Activated B cell treated with CpG ODN at 0.5 μM for 24 hours (primary cell): ENCODE measurements around the gene KLF16. TPM values are rescaled to one million over a fixed set of nuclear protein-coding genes. Genes with fewer than 3 reads are reported as not detected.

ENCODE experiments used
- ATAC-seq: fragments of 200-7000 bp; cut with Tn5 transposase; one replicate; pipeline ENCODE4 v1.10.0; 2021; ENCODE audit warnings: low read depth, mild to moderate bottlenecking, moderate library complexity
- CTCF ChIA-PET: fragments of 350-600 bp; sonication (Branson Sonifier 250); formaldehyde crosslinking; loops from one replicate; lab custom pipeline; 2021; ENCODE audit warnings: antibody characterized with exemption; lab: Charles Lee
- POLR2A ChIA-PET: fragments of 350-600 bp; sonication (Branson Sonifier 250); formaldehyde crosslinking; loops from one replicate; lab custom pipeline; 2021; ENCODE audit warnings: antibody characterized with exemption; lab: Charles Lee
- DNase-seq: peaks from one replicate; pipeline ENCODE4 v3.0.0; 2022
- H3K27ac Mint-ChIP-seq: one replicate; pipeline ENCODE4 v1.8.0; 2020; ENCODE audit warnings: mixed read lengths
- H3K27me3 Mint-ChIP-seq: one replicate; pipeline ENCODE4 v1.8.0; 2021; ENCODE audit warnings: mixed read lengths
- H3K36me3 Mint-ChIP-seq: one replicate; pipeline ENCODE4 v1.8.0; 2021; ENCODE audit warnings: low read depth, mixed read lengths
- H3K4me1 Mint-ChIP-seq: one replicate; pipeline ENCODE4 v1.8.0; 2021; ENCODE audit warnings: mixed read lengths
- H3K4me3 Mint-ChIP-seq: one replicate; pipeline ENCODE4 v1.8.0; 2020; ENCODE audit warnings: mild to moderate bottlenecking, mixed read lengths
- H3K9me3 Mint-ChIP-seq: one replicate; pipeline ENCODE4 v1.8.0; 2020; ENCODE audit warnings: mixed read lengths
- intact Hi-C: fragments of 100-400 bp; cut with micrococcal nuclease; formaldehyde crosslinking; loops from one replicate; pipeline ENCODE4 v1.15.1; 2024
- total RNA-seq: library from RNA; stranded (reverse); gene quantifications from 2 replicates; pipeline ENCODE4 v1.2.3, GENCODE V29; 2022
- TF ChIP-seq, protein P1 (sequence below): fragments of 200-600 bp; IDR thresholded peaks from one replicate; pipeline ENCODE4 v1.8.0; 2022; ENCODE audit warnings: antibody characterized with exemption, mild to moderate bottlenecking

Gene KLF16
- total RNA-seq, 1 donor from 2014 or later: 25.2 TPM

DNA sequence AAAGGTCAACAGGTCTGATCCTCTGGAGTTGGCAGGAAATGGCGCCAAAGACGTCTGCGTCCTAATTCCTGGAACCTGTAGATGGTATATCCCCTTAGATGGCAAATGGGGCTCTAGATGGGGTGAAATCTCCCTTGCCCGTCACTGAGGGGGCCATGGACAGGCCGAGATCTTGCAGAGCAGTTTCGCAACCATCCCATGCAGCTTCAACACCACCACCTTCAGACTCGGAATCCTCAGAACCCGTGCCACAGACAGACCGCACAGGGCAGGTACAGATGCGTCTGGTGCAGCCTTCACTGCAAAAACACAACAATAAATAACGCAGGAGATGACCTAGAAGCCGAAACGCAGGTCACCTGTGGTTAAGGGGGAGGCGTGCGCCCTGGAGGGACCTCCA lies 32.8 kb downstream of the KLF16 start:
- CTCF ChIA-PET: no interaction called here
- POLR2A ChIA-PET: no interaction called here
- no peak for ATAC-seq

DNA sequence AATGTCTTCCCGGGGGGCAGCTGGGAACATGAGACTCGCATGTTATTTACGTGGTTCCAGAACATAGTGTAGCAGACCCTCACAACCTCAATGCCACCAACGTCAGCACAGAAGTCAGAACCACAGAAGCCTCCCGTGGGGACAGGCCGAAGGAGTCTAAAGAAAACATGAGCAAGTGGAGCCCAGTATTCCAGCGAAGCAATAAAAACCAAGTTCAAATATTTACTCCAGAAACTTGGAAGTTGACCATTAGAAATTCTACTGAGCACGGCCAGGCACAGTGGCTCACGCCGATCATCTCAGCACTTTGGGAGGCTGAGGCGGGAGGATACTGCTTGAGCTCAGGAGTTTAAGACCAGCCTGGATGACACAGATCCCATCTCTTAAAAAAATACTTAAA lies 33.4 kb downstream of the KLF16 start:
- Mint-ChIP-seq H3K9me3 (no peaks in the 10 kb centered on the region), H3K27ac (no peak overlapping the region), H3K27me3 (no peaks in the 10 kb centered on the region), H3K4me3 (no peak overlapping the region), H3K4me1 (peaks cover 5% of the 10 kb centered on the region), H3K36me3 (peaks cover 33% of the 10 kb centered on the region)
- DNase-seq (no peak), ATAC-seq (no peak)
- ChIA-PET POLR2A (no interaction called here), CTCF (interaction anchor here (0.8 kb wide), 1 partner anchor 284 kb away, joined by 3 read pairs; no protein-coding TSS in a partner anchor)
- intact Hi-C loops: no loop called here
- TF ChIP-seq, protein P1, sequence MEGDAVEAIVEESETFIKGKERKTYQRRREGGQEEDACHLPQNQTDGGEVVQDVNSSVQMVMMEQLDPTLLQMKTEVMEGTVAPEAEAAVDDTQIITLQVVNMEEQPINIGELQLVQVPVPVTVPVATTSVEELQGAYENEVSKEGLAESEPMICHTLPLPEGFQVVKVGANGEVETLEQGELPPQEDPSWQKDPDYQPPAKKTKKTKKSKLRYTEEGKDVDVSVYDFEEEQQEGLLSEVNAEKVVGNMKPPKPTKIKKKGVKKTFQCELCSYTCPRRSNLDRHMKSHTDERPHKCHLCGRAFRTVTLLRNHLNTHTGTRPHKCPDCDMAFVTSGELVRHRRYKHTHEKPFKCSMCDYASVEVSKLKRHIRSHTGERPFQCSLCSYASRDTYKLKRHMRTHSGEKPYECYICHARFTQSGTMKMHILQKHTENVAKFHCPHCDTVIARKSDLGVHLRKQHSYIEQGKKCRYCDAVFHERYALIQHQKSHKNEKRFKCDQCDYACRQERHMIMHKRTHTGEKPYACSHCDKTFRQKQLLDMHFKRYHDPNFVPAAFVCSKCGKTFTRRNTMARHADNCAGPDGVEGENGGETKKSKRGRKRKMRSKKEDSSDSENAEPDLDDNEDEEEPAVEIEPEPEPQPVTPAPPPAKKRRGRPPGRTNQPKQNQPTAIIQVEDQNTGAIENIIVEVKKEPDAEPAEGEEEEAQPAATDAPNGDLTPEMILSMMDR: no peak

More for the DNA sequence above, 32.8 kb downstream of the KLF16 start:
- Mint-ChIP-seq H3K27ac (no peak overlapping the region), H3K4me1 (peaks cover 5% of the 10 kb centered on the region), H3K36me3 (peaks cover 33% of the 10 kb centered on the region), H3K4me3 (no peak overlapping the region), H3K9me3 (no peaks in the 10 kb centered on the region), H3K27me3 (no peaks in the 10 kb centered on the region)
- TF ChIP-seq, protein P1: no peak
- no peak for DNase-seq
- intact Hi-C loops: no loop called here

DNA sequence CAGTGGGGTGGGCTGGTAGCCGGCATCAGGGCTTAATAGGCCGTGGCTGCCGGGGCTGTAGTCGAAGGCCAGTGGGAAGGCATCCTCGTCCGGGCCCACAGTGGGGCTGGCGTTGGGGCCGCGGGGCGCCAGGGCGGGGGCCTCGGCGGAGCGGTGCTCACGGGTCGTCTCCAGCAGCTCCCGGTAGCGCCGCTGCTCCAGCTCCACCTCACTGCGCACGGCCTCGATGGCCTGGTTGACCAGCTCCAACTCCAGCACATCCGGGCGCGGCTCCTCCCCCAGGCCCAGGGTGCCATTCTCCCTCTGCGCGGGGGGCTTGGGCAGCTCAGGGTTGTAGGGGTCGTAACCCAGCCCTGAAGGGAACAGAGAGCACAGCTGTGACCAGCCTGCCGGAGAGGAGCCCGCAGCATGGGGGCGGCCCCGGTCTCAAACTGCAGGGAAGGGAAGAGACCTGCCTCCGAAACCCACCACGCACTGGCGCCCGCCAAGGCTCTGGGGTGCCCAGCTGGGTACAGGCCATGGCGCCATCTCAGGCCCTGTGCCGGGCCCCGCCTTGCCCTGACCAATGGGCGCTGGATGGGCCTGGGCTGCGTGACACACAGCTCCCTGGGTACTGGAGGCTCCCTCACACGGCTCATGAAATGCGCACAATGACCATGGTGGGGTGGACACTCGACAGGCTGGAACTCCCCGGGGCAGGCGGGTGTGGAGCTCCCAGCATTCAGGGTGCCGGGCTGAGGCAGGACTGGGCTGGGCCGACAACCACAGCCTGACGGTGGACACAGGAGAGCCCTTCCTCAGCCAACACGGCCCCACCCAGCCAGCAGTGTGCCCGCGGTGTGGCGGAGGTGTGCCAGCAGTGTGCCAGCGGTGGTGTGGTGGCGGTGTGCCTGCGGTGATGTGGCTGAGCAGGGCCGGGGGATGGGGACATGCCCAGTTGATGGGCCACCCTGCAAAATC lies 34.8 kb downstream of the KLF16 start:
- Mint-ChIP-seq H3K36me3 (peaks cover 38% of the 10 kb centered on the region), H3K27me3 (no peaks in the 10 kb centered on the region), H3K9me3 (no peaks in the 10 kb centered on the region), H3K4me3 (no peak overlapping the region), H3K4me1 (peaks cover 3% of the 10 kb centered on the region), H3K27ac (no peak overlapping the region)
- intact Hi-C loops: no loop called here
- POLR2A ChIA-PET: no interaction called here
- no peak for ATAC-seq
- DNase-seq: no peak
- TF ChIP-seq, protein P1: no peak
- CTCF ChIA-PET: interaction anchor here (0.8 kb wide), 2 partner anchors 283 to 1122 kb away, joined by 3 read pairs; no protein-coding TSS in a partner anchor

DNA sequence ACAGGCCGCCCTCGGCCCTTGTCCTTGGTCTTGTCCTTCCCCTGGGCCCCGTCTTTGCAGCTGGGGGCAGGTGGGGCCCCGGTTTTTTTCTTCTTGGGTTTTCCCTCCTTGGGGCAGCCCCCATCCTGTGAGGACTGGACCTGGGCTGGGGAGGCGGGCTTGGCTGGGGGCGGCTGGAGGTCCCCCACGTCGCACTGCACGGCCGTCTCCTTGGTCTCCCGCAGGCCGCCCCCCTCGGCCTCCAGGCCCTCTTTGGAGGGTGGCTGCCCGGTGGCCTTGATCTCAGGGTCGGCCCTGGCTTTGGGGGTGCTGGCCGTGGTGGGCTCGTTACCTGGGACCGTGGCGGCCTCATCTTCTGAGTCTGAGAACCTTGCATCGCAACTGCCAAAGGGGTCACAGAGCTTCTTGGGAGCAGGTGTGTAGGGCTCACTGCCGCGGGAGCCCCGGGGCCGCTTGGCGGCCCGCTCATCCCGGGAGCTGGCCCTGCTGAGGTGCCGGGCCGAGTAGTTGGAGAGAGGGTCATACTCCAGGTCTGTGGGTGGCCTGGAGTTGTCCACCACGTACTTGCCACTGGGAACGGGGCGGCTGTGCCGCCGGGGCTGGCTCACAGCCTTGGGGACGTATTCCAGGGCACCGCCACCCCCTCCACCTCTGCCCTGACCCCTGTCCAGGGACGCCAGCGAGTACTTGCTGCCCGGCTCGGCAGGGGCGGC lies 35.7 kb downstream of the KLF16 start:
- intact Hi-C loops: loop anchor here (2.0 kb wide), 1 partner anchor 15 kb away; the partner anchor contains the start of gene ATP8B3
- ChIA-PET CTCF (no interaction called here), POLR2A (no interaction called here)
- TF ChIP-seq, protein P1: no peak
- Mint-ChIP-seq H3K9me3 (no peaks in the 10 kb centered on the region), H3K27ac (no peak overlapping the region), H3K27me3 (no peaks in the 10 kb centered on the region), H3K4me3 (no peak overlapping the region), H3K36me3 (peaks cover 40% of the 10 kb centered on the region), H3K4me1 (peaks cover 3% of the 10 kb centered on the region)
- no peak for ATAC-seq
- no peak for DNase-seq
